ENCODE data around the gene NFAT5. TPM values are rescaled to one million over a fixed set of nuclear protein-coding genes. Genes with fewer than 3 reads are reported as not detected.

NFAT5 gene
- total RNA-seq, 1 experiment from 2014 or later: 57.9 TPM

DNA sequence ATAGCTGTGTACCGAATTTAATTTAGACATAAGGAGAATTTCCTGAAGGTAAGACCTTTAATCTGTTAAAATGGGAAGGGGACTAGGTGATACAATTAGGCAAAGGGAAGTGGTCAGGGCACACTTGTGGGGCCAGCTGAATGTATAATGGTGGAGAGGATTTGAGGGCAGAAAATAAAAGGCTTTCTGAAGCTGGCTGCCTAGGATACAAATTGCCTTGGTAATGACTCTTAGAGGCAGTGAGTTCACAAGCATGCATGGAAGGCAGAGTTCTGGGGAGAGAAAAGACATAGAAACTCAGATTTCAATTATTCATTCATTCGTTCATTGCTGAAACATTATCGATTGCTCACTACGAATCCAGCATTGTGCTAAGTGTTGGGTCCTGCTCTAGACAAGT lies 12.4 kb upstream of the NFAT5 start:
- no peak for DNase-seq
- TF ChIP-seq, protein P1, sequence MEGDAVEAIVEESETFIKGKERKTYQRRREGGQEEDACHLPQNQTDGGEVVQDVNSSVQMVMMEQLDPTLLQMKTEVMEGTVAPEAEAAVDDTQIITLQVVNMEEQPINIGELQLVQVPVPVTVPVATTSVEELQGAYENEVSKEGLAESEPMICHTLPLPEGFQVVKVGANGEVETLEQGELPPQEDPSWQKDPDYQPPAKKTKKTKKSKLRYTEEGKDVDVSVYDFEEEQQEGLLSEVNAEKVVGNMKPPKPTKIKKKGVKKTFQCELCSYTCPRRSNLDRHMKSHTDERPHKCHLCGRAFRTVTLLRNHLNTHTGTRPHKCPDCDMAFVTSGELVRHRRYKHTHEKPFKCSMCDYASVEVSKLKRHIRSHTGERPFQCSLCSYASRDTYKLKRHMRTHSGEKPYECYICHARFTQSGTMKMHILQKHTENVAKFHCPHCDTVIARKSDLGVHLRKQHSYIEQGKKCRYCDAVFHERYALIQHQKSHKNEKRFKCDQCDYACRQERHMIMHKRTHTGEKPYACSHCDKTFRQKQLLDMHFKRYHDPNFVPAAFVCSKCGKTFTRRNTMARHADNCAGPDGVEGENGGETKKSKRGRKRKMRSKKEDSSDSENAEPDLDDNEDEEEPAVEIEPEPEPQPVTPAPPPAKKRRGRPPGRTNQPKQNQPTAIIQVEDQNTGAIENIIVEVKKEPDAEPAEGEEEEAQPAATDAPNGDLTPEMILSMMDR (IDR thresholded peaks at IDR 0.05; ENCODE audit: unreplicated experiment): no peak
- Mint-ChIP-seq H3K27me3 (ENCODE audit: unreplicated experiment) (no peaks in the 10 kb centered on the region), H3K4me3 (ENCODE audit: low read depth, unreplicated experiment) (no peak overlapping the region), H3K4me1 (ENCODE audit: low read depth, unreplicated experiment) (no peaks in the 10 kb centered on the region), H3K36me3 (ENCODE audit: insufficient read depth, unreplicated experiment) (no peaks in the 10 kb centered on the region), H3K9me3 (ENCODE audit: low read depth, unreplicated experiment) (peaks cover 3% of the 10 kb centered on the region), H3K27ac (ENCODE audit: unreplicated experiment) (no peak overlapping the region)
- intact Hi-C loops (cut with micrococcal nuclease; ENCODE audit: unreplicated experiment): no loop called here
- CTCF ChIA-PET: no interaction called here
- no TSS peak for BruUV-seq (replicated peaks)

DNA sequence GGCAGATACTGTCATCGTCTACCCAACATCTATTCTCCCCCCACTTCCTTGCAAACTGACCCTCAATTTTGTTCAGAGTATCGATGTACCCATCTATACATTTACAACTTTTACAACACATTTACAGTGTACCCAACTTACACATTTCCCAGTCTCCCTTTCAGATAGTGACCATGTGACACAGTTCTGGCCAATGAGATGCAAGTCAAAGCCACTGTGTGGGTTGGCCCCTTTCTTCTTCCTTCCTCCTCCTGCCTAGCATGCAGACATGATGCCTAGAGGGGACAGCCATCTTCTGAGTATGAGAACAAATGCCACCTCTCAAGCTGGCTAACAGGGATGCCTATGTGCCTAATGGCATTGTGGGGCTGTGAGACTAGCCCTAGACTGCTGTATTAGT lies 11.3 kb upstream of the NFAT5 start:
- H3K4me1 Mint-ChIP-seq (ENCODE audit: low read depth, unreplicated experiment): no peaks in the 10 kb centered on the region
- CTCF ChIA-PET: no interaction called here
- DNase-seq: no peak

DNA sequence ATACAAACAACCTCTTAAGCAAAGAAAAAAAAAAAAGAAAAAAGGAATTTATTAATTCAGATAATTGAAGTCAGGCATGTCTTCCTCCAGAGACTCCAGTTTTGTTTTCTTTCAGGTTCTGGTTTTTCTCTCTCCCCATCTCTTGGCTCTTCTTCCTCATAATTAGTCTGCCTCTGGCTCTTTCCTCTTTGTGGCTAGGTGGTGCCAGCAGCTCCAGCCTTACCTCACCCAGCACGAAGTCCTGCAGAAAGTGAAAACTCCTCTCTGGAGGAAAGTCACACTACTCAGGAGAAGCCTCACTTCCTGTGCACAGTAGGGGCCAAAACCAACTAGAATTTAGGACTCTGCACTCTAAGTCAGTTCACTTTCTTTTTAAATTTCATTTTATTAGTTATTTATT lies 10.3 kb upstream of the NFAT5 start:
- H3K4me1 Mint-ChIP-seq (ENCODE audit: low read depth, unreplicated experiment): no peaks in the 10 kb centered on the region
- H3K9me3 Mint-ChIP-seq (ENCODE audit: low read depth, unreplicated experiment): peaks cover 3% of the 10 kb centered on the region
- intact Hi-C loops (cut with micrococcal nuclease; ENCODE audit: unreplicated experiment): no loop called here
- H3K4me3 Mint-ChIP-seq (ENCODE audit: low read depth, unreplicated experiment): no peak overlapping the region
- CTCF ChIA-PET: no interaction called here
- no TSS peak for BruUV-seq (replicated peaks)
- TF ChIP-seq, protein P1 (IDR thresholded peaks at IDR 0.05; ENCODE audit: unreplicated experiment): no peak
- DNase-seq: no peak
- H3K27ac Mint-ChIP-seq (ENCODE audit: unreplicated experiment): no peak overlapping the region
- no peaks in the 10 kb centered on the region for H3K27me3 Mint-ChIP-seq (ENCODE audit: unreplicated experiment)
- no peaks in the 10 kb centered on the region for H3K36me3 Mint-ChIP-seq (ENCODE audit: insufficient read depth, unreplicated experiment)

More for the DNA sequence above, 11.3 kb upstream of the NFAT5 start:
- Mint-ChIP-seq H3K4me3 (ENCODE audit: low read depth, unreplicated experiment) (no peak overlapping the region), H3K9me3 (ENCODE audit: low read depth, unreplicated experiment) (peaks cover 3% of the 10 kb centered on the region), H3K27me3 (ENCODE audit: unreplicated experiment) (no peaks in the 10 kb centered on the region), H3K27ac (ENCODE audit: unreplicated experiment) (no peak overlapping the region), H3K36me3 (ENCODE audit: insufficient read depth, unreplicated experiment) (no peaks in the 10 kb centered on the region)
- TF ChIP-seq, protein P1 (IDR thresholded peaks at IDR 0.05; ENCODE audit: unreplicated experiment): no peak
- intact Hi-C loops (cut with micrococcal nuclease; ENCODE audit: unreplicated experiment): no loop called here
- BruUV-seq (replicated peaks): no TSS peak

DNA sequence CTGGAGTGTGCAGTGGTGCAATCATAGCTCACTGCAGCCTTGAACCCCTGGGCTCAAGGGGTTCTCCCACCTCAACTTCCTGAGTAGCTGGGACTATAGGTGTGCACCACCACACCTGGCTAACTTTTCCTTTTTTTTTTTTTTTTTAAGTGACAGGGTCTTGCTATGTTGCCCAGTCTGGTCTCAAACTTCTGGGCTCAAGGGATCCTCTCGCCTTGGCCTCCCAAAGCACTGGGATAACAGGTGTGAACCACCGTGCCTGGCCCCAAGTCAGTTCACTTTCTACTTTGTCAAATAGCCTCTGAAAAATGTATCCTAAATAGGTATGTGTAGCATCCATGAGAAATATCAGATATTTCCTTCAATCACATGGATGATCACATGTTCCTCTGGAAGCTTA lies 9.9 kb upstream of the NFAT5 start:
- TF ChIP-seq, protein P1 (IDR thresholded peaks at IDR 0.05; ENCODE audit: unreplicated experiment): no peak
- CTCF ChIA-PET: interaction anchor here (0.7 kb wide), 1 partner anchor 100 kb away, joined by 6 read pairs; no protein-coding TSS in a partner anchor
- no peak for DNase-seq
- Mint-ChIP-seq H3K27me3 (ENCODE audit: unreplicated experiment) (no peaks in the 10 kb centered on the region), H3K36me3 (ENCODE audit: insufficient read depth, unreplicated experiment) (no peaks in the 10 kb centered on the region), H3K27ac (ENCODE audit: unreplicated experiment) (no peak overlapping the region), H3K4me3 (ENCODE audit: low read depth, unreplicated experiment) (no peak overlapping the region), H3K4me1 (ENCODE audit: low read depth, unreplicated experiment) (no peaks in the 10 kb centered on the region), H3K9me3 (ENCODE audit: low read depth, unreplicated experiment) (peaks cover 3% of the 10 kb centered on the region)
- intact Hi-C loops (cut with micrococcal nuclease; ENCODE audit: unreplicated experiment): no loop called here
- BruUV-seq (replicated peaks): no TSS peak

All from Calu3 (cell line).